MG63 (cell line): Measurements from ENCODE around the gene LIPG. TPM values are rescaled to one million over a fixed set of nuclear protein-coding genes. Genes with fewer than 3 reads are reported as not detected.
"Not testable (repeated sequence)": the region's sequence is repeated elsewhere in the genome, so short reads cannot be mapped to it uniquely, and the experiment has no call there.

Experiments used
- DNase-seq: peaks from one replicate; pipeline ENCODE4 v3.0.0-alpha.2; 2020
- H3K27me3 ChIP-seq: fragments of 250-450 bp; sonication (Bioruptor Pico); 2 replicates; pipeline ENCODE4 v1.5.1; 2020; ENCODE audit warnings: mild to moderate bottlenecking, moderate library complexity
- H3K36me3 ChIP-seq: fragments of 250-450 bp; sonication (Bioruptor Pico); 2 replicates; pipeline ENCODE4 v1.5.1; 2020; ENCODE audit warnings: mild to moderate bottlenecking, moderate library complexity
- H3K4me3 ChIP-seq: fragments of 250-450 bp; sonication (Bioruptor Pico); 2 replicates; pipeline ENCODE4 v1.5.1; 2020; ENCODE audit warnings: mild to moderate bottlenecking, moderate library complexity
- H3K9me3 ChIP-seq: fragments of 250-450 bp; sonication (Bioruptor Pico); 2 replicates; pipeline ENCODE4 v1.5.1; 2020; ENCODE audit warnings: mild to moderate bottlenecking, moderate library complexity
- total RNA-seq: library from RNA; depleted of rRNA; stranded (reverse); fragments of >200 nt; shearing (Covaris generic); gene quantifications from 2 replicates; pipeline ENCODE4 v1.2.3, GENCODE V29; 2014; ENCODE audit warnings: low replicate concordance; rRNA removed

Gene LIPG
- total RNA-seq: not detected in 2 replicates

GRCh38 chr18:49561289-49562193 lies at the start of gene LIPG:
Gene LIPG (plus strand): TSS chr18:49562057. CDS start chr18:49562309, 252 bp downstream.
- DNase-seq: no peak
- Histone ChIP-seq H3K36me3 (no peaks in the 10 kb centered on the region), H3K4me3 (no peak within 1 kb of the TSS), H3K27me3 (no peaks in the 10 kb centered on the region), H3K9me3 (no peaks in the 10 kb centered on the region)

GRCh38 chr18:49512876-49513275 lies 49.0 kb upstream of the LIPG start:
- not testable (repeated sequence) for H3K9me3 ChIP-seq, H3K27me3 ChIP-seq, H3K4me3 ChIP-seq

GRCh38 chr18:49514577-49514976 lies 47.3 kb upstream of the LIPG start:
- Histone ChIP-seq H3K9me3 (no peaks in the 10 kb centered on the region), H3K27me3 (no peaks in the 10 kb centered on the region), H3K36me3 (no peaks in the 10 kb centered on the region), H3K4me3 (no peak overlapping the region)
- no peak for DNase-seq

More at GRCh38 chr18:49512876-49513275, 49.0 kb upstream of the LIPG start:
- DNase-seq, H3K36me3 ChIP-seq: not testable (repeated sequence)

DNA sequence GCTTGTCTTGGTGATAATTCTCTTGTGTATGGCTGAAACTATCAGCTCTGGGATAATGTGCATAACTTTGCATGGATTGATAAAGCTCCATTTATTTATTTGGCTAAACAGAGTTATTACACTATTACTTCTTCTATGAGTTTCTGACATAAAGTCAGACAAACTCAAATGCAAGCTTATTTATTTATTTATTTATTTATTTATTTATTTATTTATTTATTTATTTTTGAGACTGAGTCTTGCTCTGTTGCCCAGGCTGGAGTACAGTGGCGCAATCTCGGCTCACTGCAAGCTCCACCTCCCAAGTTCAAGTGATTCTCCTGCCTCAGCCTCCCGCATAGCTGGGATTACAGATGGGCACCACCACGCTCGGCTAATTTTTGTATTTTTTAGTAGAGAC lies 46.9 kb upstream of the LIPG start:
- not testable (repeated sequence) for H3K4me3 ChIP-seq, H3K27me3 ChIP-seq, H3K9me3 ChIP-seq, H3K36me3 ChIP-seq, DNase-seq

DNA sequence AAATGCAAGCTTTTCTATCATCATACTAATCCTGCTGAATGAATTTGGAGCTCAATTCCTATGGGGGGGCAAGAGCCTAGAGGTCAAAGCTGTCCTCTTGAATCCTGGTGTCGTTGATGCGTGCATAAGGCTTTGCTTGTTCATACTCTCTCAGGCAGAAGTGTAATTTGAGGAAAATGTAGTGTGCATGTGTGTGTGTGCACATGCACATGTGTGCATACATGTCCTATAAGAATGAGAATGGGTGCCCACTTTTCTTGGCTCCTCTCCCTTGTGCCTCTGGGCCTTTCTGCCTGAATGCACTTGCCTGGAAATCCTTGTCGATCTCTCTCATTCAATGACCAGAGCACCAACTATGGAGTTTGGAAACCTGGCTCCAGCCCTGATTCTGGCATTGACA lies 46.3 kb upstream of the LIPG start:
- no peaks in the 10 kb centered on the region for H3K9me3 ChIP-seq
- no peak overlapping the region for H3K4me3 ChIP-seq
- no peak for DNase-seq
- H3K27me3 ChIP-seq: no peaks in the 10 kb centered on the region
- no peaks in the 10 kb centered on the region for H3K36me3 ChIP-seq

DNA sequence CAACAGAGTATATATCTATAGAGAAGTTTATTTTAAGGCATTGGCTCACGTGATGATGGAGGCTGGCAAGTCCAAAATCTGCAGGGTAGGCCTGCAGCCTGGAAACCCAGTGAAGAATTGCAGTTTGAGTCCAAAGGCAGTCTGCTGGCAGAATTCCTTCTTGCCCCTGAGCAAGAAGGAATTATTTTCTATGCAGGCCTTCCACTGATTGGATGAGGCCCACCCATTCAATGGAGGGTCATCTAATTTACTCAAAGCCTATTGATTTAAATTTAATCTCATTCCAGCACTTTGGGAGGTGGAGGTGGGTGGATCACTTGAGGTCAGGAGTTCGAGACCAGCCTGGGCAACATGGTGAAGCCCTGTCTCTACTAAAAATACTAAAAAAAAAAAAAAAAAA lies 44.4 kb upstream of the LIPG start:
- Histone ChIP-seq H3K4me3 (no peak overlapping the region), H3K9me3 (no peaks in the 10 kb centered on the region), H3K27me3 (no peaks in the 10 kb centered on the region), H3K36me3 (no peaks in the 10 kb centered on the region)
- DNase-seq: no peak

- no peak overlapping the region for H3K4me3 ChIP-seq
- no peak for DNase-seq
- no peaks in the 10 kb centered on the region for H3K36me3 ChIP-seq
- no peaks in the 10 kb centered on the region for H3K27me3 ChIP-seq
- H3K9me3 ChIP-seq: no peaks in the 10 kb centered on the region
Observed at GRCh38 chr18:49519101-49519971, 42.5 kb upstream of the LIPG start.

DNA sequence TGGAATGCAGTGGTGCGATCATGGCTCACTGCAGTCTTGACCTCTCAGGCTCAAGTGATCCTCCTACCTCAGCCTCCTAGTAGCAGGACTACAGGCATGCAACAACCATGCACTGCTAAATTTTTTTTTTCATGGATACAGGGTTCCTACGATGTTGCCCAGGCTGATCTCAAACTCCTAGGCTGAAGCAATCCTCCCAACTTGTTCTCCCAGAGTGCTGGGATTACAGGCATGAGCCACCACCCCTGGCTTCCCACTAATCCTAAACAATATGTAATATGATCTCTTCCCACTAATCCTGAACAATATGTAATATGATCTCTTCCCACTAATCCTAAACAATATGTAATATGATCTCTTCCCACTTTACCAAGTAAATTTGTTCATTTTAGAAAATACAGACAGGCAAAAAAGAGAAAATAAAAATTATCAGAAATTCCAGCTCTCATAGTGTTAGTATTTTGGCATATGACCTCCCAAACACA lies 41.2 kb upstream of the LIPG start:
- DNase-seq: peak; percentile 40
- H3K9me3 ChIP-seq: no peaks in the 10 kb centered on the region
- H3K4me3 ChIP-seq: no peak overlapping the region
- H3K27me3 ChIP-seq: no peaks in the 10 kb centered on the region
- no peaks in the 10 kb centered on the region for H3K36me3 ChIP-seq

GRCh38 chr18:49521216-49521835 lies 40.5 kb upstream of the LIPG start:
- Histone ChIP-seq H3K27me3 (no peaks in the 10 kb centered on the region), H3K9me3 (no peaks in the 10 kb centered on the region), H3K4me3 (no peak overlapping the region), H3K36me3 (no peaks in the 10 kb centered on the region)
- peak; percentile 67 for DNase-seq

DNA sequence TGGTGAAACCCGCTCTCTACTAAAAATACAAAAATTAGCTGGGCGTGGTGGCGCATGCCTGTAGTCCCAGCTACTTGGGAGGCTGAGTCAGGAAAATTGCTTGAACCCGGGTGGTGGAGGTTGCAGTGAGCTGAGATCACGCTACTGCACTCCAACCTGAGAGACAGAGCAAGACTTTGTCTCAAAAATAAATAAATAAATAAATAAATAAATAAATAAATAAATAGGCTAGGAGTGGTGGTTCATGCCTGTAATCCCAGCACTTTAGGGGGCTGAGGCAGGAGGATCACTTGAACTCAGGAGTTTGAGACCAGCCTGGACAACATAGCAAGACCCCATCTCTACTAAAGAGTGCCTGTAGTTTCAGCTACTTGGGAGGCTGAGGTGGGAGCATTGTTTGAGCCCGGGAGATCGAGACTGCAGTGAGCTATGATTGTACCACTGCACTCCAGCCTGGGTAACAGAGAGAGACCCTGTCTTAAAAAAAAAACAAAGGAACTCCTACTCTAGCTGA lies 38.2 kb upstream of the LIPG start:
- not testable (repeated sequence) for H3K36me3 ChIP-seq, H3K4me3 ChIP-seq, DNase-seq, H3K27me3 ChIP-seq, H3K9me3 ChIP-seq

- Histone ChIP-seq H3K27me3 (no peaks in the 10 kb centered on the region), H3K4me3 (no peak overlapping the region), H3K36me3 (no peaks in the 10 kb centered on the region), H3K9me3 (no peaks in the 10 kb centered on the region)
- DNase-seq: no peak
Observed at GRCh38 chr18:49524349-49524748, 37.5 kb upstream of the LIPG start.

DNA sequence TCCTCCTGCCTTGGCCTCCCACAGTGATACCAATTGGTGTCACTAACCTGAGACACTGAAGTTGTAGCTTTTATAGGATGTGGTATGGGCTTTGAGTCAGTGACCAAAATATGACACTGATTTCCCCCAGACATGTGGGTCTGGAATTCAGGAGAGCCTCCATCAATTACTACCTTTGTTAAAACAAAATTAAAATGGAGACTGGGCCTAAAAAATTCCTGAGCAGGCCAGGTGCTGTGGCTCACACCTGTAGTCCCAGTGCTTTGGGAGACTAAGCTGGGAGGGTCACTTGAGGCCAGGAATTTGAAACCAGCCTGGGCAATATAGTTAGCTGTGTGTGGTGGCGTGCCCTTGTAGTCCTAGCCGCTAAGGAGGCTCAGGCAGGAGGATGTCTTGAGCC lies 36.9 kb upstream of the LIPG start:
- Histone ChIP-seq H3K4me3 (no peak overlapping the region), H3K27me3 (no peaks in the 10 kb centered on the region), H3K9me3 (no peaks in the 10 kb centered on the region), H3K36me3 (no peaks in the 10 kb centered on the region)
- no peak for DNase-seq

DNA sequence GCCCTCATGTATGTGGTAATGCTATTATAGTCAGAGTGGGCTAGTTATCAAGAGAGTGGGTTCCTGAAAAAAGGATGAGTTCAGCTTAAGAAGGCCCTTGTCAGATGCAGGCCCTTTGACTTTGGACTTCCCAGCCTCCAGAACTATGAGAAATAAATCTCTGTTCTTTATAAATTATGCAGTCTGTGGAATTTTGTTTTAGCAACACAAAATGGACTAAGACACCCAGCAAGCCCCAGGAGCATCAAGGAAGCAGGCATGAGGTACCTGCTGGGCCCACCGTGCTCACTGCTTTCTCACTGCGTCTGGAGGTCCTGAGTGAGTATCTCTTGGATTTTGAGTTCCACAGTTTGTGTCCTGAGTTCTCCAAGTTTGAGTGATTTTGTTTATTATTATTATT lies 35.9 kb upstream of the LIPG start:
- H3K36me3 ChIP-seq: no peaks in the 10 kb centered on the region
- no peak for DNase-seq

GRCh38 chr18:49527631-49528327 lies 34.1 kb upstream of the LIPG start:
- no peak overlapping the region for H3K4me3 ChIP-seq
- DNase-seq: no peak
- no peaks in the 10 kb centered on the region for H3K36me3 ChIP-seq
- no peaks in the 10 kb centered on the region for H3K27me3 ChIP-seq
- no peaks in the 10 kb centered on the region for H3K9me3 ChIP-seq

More for the DNA sequence above, 35.9 kb upstream of the LIPG start:
- Histone ChIP-seq H3K9me3 (no peaks in the 10 kb centered on the region), H3K27me3 (no peaks in the 10 kb centered on the region), H3K4me3 (no peak overlapping the region)

- Histone ChIP-seq H3K4me3 (no peak overlapping the region), H3K36me3 (no peaks in the 10 kb centered on the region), H3K27me3 (no peaks in the 10 kb centered on the region), H3K9me3 (no peaks in the 10 kb centered on the region)
- DNase-seq: no peak
Observed at GRCh38 chr18:49529596-49529995, 32.3 kb upstream of the LIPG start.

GRCh38 chr18:49531678-49532153 lies 30.1 kb upstream of the LIPG start:
- DNase-seq: no peak
- no peaks in the 10 kb centered on the region for H3K27me3 ChIP-seq
- H3K4me3 ChIP-seq: no peak overlapping the region
- H3K36me3 ChIP-seq: no peaks in the 10 kb centered on the region
- H3K9me3 ChIP-seq: no peaks in the 10 kb centered on the region
